Gastrocnemius medialis (tissue), 4 donors: ENCODE data around the gene CIBAR2. TPM values are rescaled to one million over a fixed set of nuclear protein-coding genes. Genes with fewer than 3 reads are reported as not detected.
A peak's percentile ranks its signal among the peaks of the same experiment; 100 is the strongest.

Source experiments
- ATAC-seq, 2 donors: fragments of 150-250 bp; one replicate each; pipeline ENCODE4 v1.9.1; 2016
- DNase-seq, 2 donors: peaks; one replicate each; pipeline ENCODE4 v3.0.0-alpha.2; 2019
- H3K27ac ChIP-seq, 4 donors: fragments of 200-600 bp; sonication (generic); 1 replicate in 1 of 4; 2 replicates in 3 of 4; pipeline ENCODE4 v1.5.1; 2016 to 2018; ENCODE audit warnings: mild to moderate bottlenecking in 2 of 4, moderate library complexity in 1 of 4
- H3K27me3 ChIP-seq, 3 donors: fragments of 200-600 bp; sonication (generic) in 2 of 3; 1 replicate in 1 of 3; 2 replicates in 2 of 3; pipeline versions ENCODE4 v1.5.1 to v1.6.0; 2016 to 2019; ENCODE audit warnings: mild to moderate bottlenecking in 1 of 3, moderate library complexity in 1 of 3
- H3K36me3 ChIP-seq, 2 donors: fragments of 200-600 bp; sonication (generic) in 1 of 2; one replicate each; pipeline ENCODE4 v1.5.1; 2017 to 2018
- H3K4me1 ChIP-seq, 2 donors: fragments of 200-600 bp; sonication (generic) in 1 of 2; one replicate each; pipeline ENCODE4 v1.5.1; 2016 to 2017; ENCODE audit warnings: mild to moderate bottlenecking in 2 of 2
- H3K4me3 ChIP-seq, 4 donors: fragments of 200-600 bp; sonication (generic) in 3 of 4; 1 replicate in 1 of 4; 2 replicates in 3 of 4; pipeline ENCODE4 v1.5.1; 2016 to 2019; ENCODE audit warnings: mild to moderate bottlenecking in 2 of 4
- H3K9me3 ChIP-seq, 3 donors: fragments of 200-600 bp; sonication (generic) in 2 of 3; 1 replicate in 1 of 3; 2 replicates in 2 of 3; pipeline ENCODE4 v1.5.1; 2016 to 2019
- CTCF ChIP-seq, 5 experiments: fragments of 450-650 bp in 3 of 5; fragments of 200-600 bp in 2 of 5; sonication (generic) in 2 of 5; IDR thresholded peaks in 4 of 5; conservative IDR thresholded peaks in 1 of 5; 1 replicate in 4 of 5; 2 replicates in 1 of 5; pipeline ENCODE4 v1.5.1; 2016 to 2019; ENCODE audit warnings: antibody characterized with exemption in 5 of 5, mild to moderate bottlenecking in 3 of 5, moderate library complexity in 3 of 5
- POLR2A ChIP-seq, 2 donors: fragments of 450-650 bp; IDR thresholded peaks; one replicate each; pipeline ENCODE4 v1.6.1; 2017; ENCODE audit warnings: antibody characterized with exemption in 2 of 2, mild to moderate bottlenecking in 2 of 2, moderate library complexity in 2 of 2
- in situ Hi-C, 4 donors: fragments of 200-750 bp; cut with MboI; loops; one replicate each; pipeline versions ENCODE4 v1.15.0 to v1.8.0; 2017; ENCODE audit warnings: low sequenced_read_pairs in 4 of 4
- intact Hi-C: fragments of 100-400 bp; cut with DNase I; formaldehyde crosslinking; loops from one replicate; pipeline ENCODE4 v1.15.1; 2023; ENCODE audit warnings: low total_unique reads
- total RNA-seq, 4 donors: library from RNA; depleted of rRNA; stranded (reverse); fragments of >200 nt; gene quantifications; one replicate each; pipeline versions ENCODE4 v1.1.0 to v1.2.3, GENCODE V29; 2016

CIBAR2 gene
- total RNA-seq, 4 donors from 2014 or later = not detected

- Histone ChIP-seq H3K9me3 (no peaks in the 10 kb centered on the region), H3K36me3 (no peaks in the 10 kb centered on the region), H3K27ac (peak overlapping the region; percentile 25 to 76 (median 70)), H3K4me3 (peak overlapping the region in 1 of 4 donors; percentile 40), H3K4me1 (peaks cover 4 to 5% of the 10 kb centered on the region in 2 donors), H3K27me3 (no peaks in the 10 kb centered on the region)
- peak; percentile 97 to 99 (median 99) for TF ChIP-seq CTCF (IDR thresholded peaks at IDR 0.05 in 4 of 5, conservative IDR thresholded peaks at IDR 0.05 in 1 of 5)
- no peak for TF ChIP-seq POLR2A (IDR thresholded peaks at IDR 0.05)
- intact Hi-C loops (loop anchor here (1.0 to 5.0 kb wide), 3 partner anchors 55 to 132 kb away; no protein-coding TSS in a partner anchor), in situ Hi-C loops (loop anchor here in 3 of 4 donors (5.0 to 25.0 kb wide), 2 partner anchors 57 to 122 kb away; no protein-coding TSS in a partner anchor)
- peak; percentile 93 to 97 for ATAC-seq
- peak; percentile 77 to 89 for DNase-seq
Observed at GRCh38 chr16:85114909-85115567, 2.8 kb upstream of the CIBAR2 start.

- Histone ChIP-seq H3K27me3 (no peaks in the 10 kb centered on the region), H3K36me3 (no peaks in the 10 kb centered on the region), H3K4me1 (peaks cover 4 to 5% of the 10 kb centered on the region in 2 donors), H3K4me3 (no peak overlapping the region), H3K27ac (no peak overlapping the region), H3K9me3 (no peaks in the 10 kb centered on the region)
- TF ChIP-seq POLR2A (IDR thresholded peaks at IDR 0.05) (no peak), CTCF (IDR thresholded peaks at IDR 0.05 in 4 of 5, conservative IDR thresholded peaks at IDR 0.05 in 1 of 5) (no peak)
- intact Hi-C loops (loop anchor here (2.0 to 5.0 kb wide), 2 partner anchors 107 to 133 kb away; no protein-coding TSS in a partner anchor), in situ Hi-C loops (loop anchor here in 2 of 4 donors (25.0 kb wide), 1 partner anchor 123 kb away; no protein-coding TSS in a partner anchor)
- DNase-seq (no peak), ATAC-seq (no peak)
Observed at GRCh38 chr16:85113913-85114312, 1.6 kb upstream of the CIBAR2 start.

GRCh38 chr16:85113168-85113733 is 979 bp upstream of the CIBAR2 start:
- intact Hi-C loops = loop anchor here (5.0 kb wide), 1 partner anchor 134 kb away; no protein-coding TSS in a partner anchor
- Histone ChIP-seq H3K27me3 (no peaks in the 10 kb centered on the region), H3K4me3 (no peak overlapping the region), H3K36me3 (no peaks in the 10 kb centered on the region), H3K27ac (no peak overlapping the region), H3K4me1 (peaks cover 4 to 5% of the 10 kb centered on the region in 2 donors), H3K9me3 (no peaks in the 10 kb centered on the region)
- no peak for DNase-seq
- ATAC-seq = no peak
- in situ Hi-C loops = loop anchor here in 2 of 4 donors (25.0 kb wide), 1 partner anchor 124 kb away; no protein-coding TSS in a partner anchor
- TF ChIP-seq CTCF (IDR thresholded peaks at IDR 0.05 in 4 of 5, conservative IDR thresholded peaks at IDR 0.05 in 1 of 5) (no peak), POLR2A (IDR thresholded peaks at IDR 0.05) (no peak)

- Histone ChIP-seq H3K4me1 (peaks cover 4 to 5% of the 10 kb centered on the region in 2 donors), H3K4me3 (no peak overlapping the region), H3K27ac (no peak overlapping the region), H3K27me3 (no peaks in the 10 kb centered on the region), H3K9me3 (no peaks in the 10 kb centered on the region), H3K36me3 (no peaks in the 10 kb centered on the region)
- no peak for ATAC-seq
- no peak for DNase-seq
- in situ Hi-C loops = loop anchor here in 2 of 4 donors (25.0 kb wide), 1 partner anchor 126 kb away; no protein-coding TSS in a partner anchor
- TF ChIP-seq CTCF (IDR thresholded peaks at IDR 0.05 in 4 of 5, conservative IDR thresholded peaks at IDR 0.05 in 1 of 5) (no peak), POLR2A (IDR thresholded peaks at IDR 0.05) (no peak)
- intact Hi-C loops = loop anchor here (5.0 kb wide), 1 partner anchor 136 kb away; no protein-coding TSS in a partner anchor
Observed at GRCh38 chr16:85111184-85111583, 1.1 kb downstream of the CIBAR2 start.
